GM06990 (cell line): ENCODE results near the gene FAM24B.

ENCODE experiments used
- DNase-seq: peaks from one replicate; pipeline ENCODE4 v3.0.0-alpha.2; 2011; ENCODE audit not compliant: insufficient read length; ENCODE audit errors: extremely low read depth
- H3K27me3 ChIP-seq: replicated peaks from 2 replicates; pipeline ENCODE4 v1.6.0; 2011; ENCODE audit warnings: low read length; ENCODE audit not compliant: control insufficient read depth, insufficient read depth
- H3K36me3 ChIP-seq: 2 replicates; pipeline ENCODE4 v1.5.1; 2011; ENCODE audit warnings: low read length; ENCODE audit not compliant: control insufficient read depth, insufficient read depth
- H3K4me3 ChIP-seq: replicated peaks from 2 replicates; pipeline ENCODE4 v1.5.1; 2011; ENCODE audit warnings: low read depth, mild to moderate bottlenecking, control low read depth, low read length
- TF ChIP-seq, protein P1 (sequence below): IDR thresholded peaks from 2 replicates; pipeline ENCODE4 v1.5.1; 2011; ENCODE audit warnings: low read length, control low read depth, mild to moderate bottlenecking, inconsistent platforms; ENCODE audit not compliant: insufficient read depth, poor library complexity, severe bottlenecking

Gene FAM24B

DNA sequence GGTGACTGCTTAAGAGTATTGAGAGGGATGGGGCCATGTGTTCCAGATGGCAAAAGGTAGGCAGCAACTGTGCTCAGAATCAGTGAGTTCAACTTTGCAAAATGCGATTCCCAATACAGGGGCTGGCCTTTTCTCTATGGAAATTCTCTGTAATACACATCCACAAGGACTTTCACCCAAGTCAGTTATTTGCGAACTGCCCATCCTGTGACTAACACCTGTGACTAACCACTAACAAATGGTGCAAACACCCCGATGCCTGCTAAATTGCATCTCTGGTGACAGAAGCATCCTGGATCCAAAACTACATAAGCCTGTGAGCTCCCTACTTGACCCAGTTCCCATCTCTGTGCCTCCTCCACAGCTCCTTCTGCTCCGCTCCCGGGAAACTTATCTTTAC is 24.7 kb downstream of the FAM24B start:
- Histone ChIP-seq H3K4me3 (no peak overlapping the region), H3K27me3 (no peaks in the 10 kb centered on the region), H3K36me3 (no peaks in the 10 kb centered on the region)
- DNase-seq: no peak
- TF ChIP-seq, protein P1, sequence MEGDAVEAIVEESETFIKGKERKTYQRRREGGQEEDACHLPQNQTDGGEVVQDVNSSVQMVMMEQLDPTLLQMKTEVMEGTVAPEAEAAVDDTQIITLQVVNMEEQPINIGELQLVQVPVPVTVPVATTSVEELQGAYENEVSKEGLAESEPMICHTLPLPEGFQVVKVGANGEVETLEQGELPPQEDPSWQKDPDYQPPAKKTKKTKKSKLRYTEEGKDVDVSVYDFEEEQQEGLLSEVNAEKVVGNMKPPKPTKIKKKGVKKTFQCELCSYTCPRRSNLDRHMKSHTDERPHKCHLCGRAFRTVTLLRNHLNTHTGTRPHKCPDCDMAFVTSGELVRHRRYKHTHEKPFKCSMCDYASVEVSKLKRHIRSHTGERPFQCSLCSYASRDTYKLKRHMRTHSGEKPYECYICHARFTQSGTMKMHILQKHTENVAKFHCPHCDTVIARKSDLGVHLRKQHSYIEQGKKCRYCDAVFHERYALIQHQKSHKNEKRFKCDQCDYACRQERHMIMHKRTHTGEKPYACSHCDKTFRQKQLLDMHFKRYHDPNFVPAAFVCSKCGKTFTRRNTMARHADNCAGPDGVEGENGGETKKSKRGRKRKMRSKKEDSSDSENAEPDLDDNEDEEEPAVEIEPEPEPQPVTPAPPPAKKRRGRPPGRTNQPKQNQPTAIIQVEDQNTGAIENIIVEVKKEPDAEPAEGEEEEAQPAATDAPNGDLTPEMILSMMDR: no peak

- TF ChIP-seq, protein P1: no peak
- no peak for DNase-seq
- no peak overlapping the region for H3K4me3 ChIP-seq
- H3K27me3 ChIP-seq: no peaks in the 10 kb centered on the region
- no peaks in the 10 kb centered on the region for H3K36me3 ChIP-seq
Measured at GRCh38 chr10:122853665-122854313, 25.6 kb downstream of the FAM24B start.

GRCh38 chr10:122852261-122852660 is 27.1 kb downstream of the FAM24B start:
- no peak overlapping the region for H3K4me3 ChIP-seq
- TF ChIP-seq, protein P1: no peak
- no peak for DNase-seq
- no peaks in the 10 kb centered on the region for H3K36me3 ChIP-seq
- H3K27me3 ChIP-seq: no peaks in the 10 kb centered on the region

GRCh38 chr10:122850705-122851640 is 28.4 kb downstream of the FAM24B start:
- DNase-seq: no peak
- no peaks in the 10 kb centered on the region for H3K36me3 ChIP-seq
- no peaks in the 10 kb centered on the region for H3K27me3 ChIP-seq
- TF ChIP-seq, protein P1: no peak
- no peak overlapping the region for H3K4me3 ChIP-seq

- H3K27me3 ChIP-seq: no peaks in the 10 kb centered on the region
- no peak for DNase-seq
- no peak overlapping the region for H3K4me3 ChIP-seq
- TF ChIP-seq, protein P1: no peak
- H3K36me3 ChIP-seq: no peaks in the 10 kb centered on the region
Measured at GRCh38 chr10:122849900-122850605, 29.3 kb downstream of the FAM24B start.
